MCF 10A (cell line): ENCODE data around the gene GRIK3. TPM values are rescaled to one million over a fixed set of nuclear protein-coding genes. Genes with fewer than 3 reads are reported as not detected.

Source experiments
- BruUV-seq: library from RNA; stranded (reverse); fragments of 400-500 nt; replicated peaks from 2 replicates; lab custom pipeline; 2021; lab: Mats Ljungman, UMichigan
- CTCF ChIA-PET: fragments of 300-600 bp; sonication (Branson Sonifier 250); formaldehyde crosslinking; extraction: SDS; loops from one replicate; lab custom pipeline; 2021; ENCODE audit warnings: antibody characterized with exemption, inconsistent platforms; lab: Yijun Ruan, JAX
- POLR2A ChIA-PET: fragments of 300-600, 350-650 bp; sonication (Branson Sonifier 250); formaldehyde crosslinking; extraction: SDS; loops from one replicate; lab custom pipeline; 2020; ENCODE audit warnings: antibody characterized with exemption, inconsistent platforms; lab: Yijun Ruan, JAX
- DNase-seq: peaks from one replicate; pipeline ENCODE4 v3.0.0-alpha.2; 2018; ENCODE audit not compliant: unreplicated experiment
- H3K27ac Mint-ChIP-seq: one replicate; pipeline ENCODE4 v1.8.0; 2022; ENCODE audit warnings: mild to moderate bottlenecking, low read depth, mixed read lengths; ENCODE audit not compliant: unreplicated experiment
- H3K27me3 Mint-ChIP-seq: one replicate; pipeline ENCODE4 v1.8.0; 2022; ENCODE audit warnings: mixed read lengths; ENCODE audit not compliant: insufficient read depth, unreplicated experiment
- H3K36me3 Mint-ChIP-seq: one replicate; pipeline ENCODE4 v1.8.0; 2022; ENCODE audit warnings: mild to moderate bottlenecking, moderate library complexity, mixed read lengths; ENCODE audit not compliant: insufficient read depth, unreplicated experiment
- H3K4me1 Mint-ChIP-seq: one replicate; pipeline ENCODE4 v1.8.0; 2022; ENCODE audit warnings: mixed read lengths; ENCODE audit not compliant: insufficient read depth, unreplicated experiment
- H3K4me3 Mint-ChIP-seq: one replicate; pipeline ENCODE4 v1.8.0; 2022; ENCODE audit warnings: mild to moderate bottlenecking, moderate library complexity, mixed read lengths; ENCODE audit not compliant: unreplicated experiment
- H3K9me3 Mint-ChIP-seq: one replicate; pipeline ENCODE4 v1.8.0; 2022; ENCODE audit warnings: mixed read lengths; ENCODE audit not compliant: unreplicated experiment
- CTCF ChIP-seq: fragments of 200-600 bp; IDR thresholded peaks from one replicate; pipeline ENCODE4 v1.8.0; 2022; ENCODE audit warnings: antibody characterized with exemption, mild to moderate bottlenecking; ENCODE audit not compliant: unreplicated experiment
- intact Hi-C: fragments of 100-400 bp; cut with micrococcal nuclease; formaldehyde crosslinking; loops from 2 replicates; pipeline ENCODE4 v1.14.1; 2022
- total RNA-seq: library from RNA; stranded (reverse); gene quantifications from 2 replicates; pipeline ENCODE4 v1.2.3, GENCODE V29; 2022

The GRIK3 gene
- total RNA-seq, 1 experiment from 2014 or later = not detected

- BruUV-seq = no TSS peak
- no peak overlapping the region for H3K4me3 Mint-ChIP-seq
- POLR2A ChIA-PET = no interaction called here
- no peak for DNase-seq
- intact Hi-C loops = no loop called here
- CTCF ChIA-PET = no interaction called here
- no peaks in the 10 kb centered on the region for H3K9me3 Mint-ChIP-seq
- no peak for TF ChIP-seq CTCF
- H3K27ac Mint-ChIP-seq = no peak overlapping the region
- H3K4me1 Mint-ChIP-seq = no peaks in the 10 kb centered on the region
- peaks cover 2% of the 10 kb centered on the region for H3K27me3 Mint-ChIP-seq
- no peaks in the 10 kb centered on the region for H3K36me3 Mint-ChIP-seq
Observed at GRCh38 chr1:36842448-36842847, 191.9 kb downstream of the GRIK3 start.

GRCh38 chr1:36839485-36839884, 194.8 kb downstream of the GRIK3 start:
- Mint-ChIP-seq H3K4me3 (no peak overlapping the region), H3K27me3 (peaks cover 13% of the 10 kb centered on the region), H3K9me3 (no peaks in the 10 kb centered on the region), H3K27ac (no peak overlapping the region), H3K36me3 (no peaks in the 10 kb centered on the region), H3K4me1 (no peaks in the 10 kb centered on the region)
- ChIA-PET CTCF (no interaction called here), POLR2A (no interaction called here)
- no peak for TF ChIP-seq CTCF
- BruUV-seq = no TSS peak
- intact Hi-C loops = no loop called here
- no peak for DNase-seq

- no peak overlapping the region for H3K4me3 Mint-ChIP-seq
- H3K9me3 Mint-ChIP-seq = no peaks in the 10 kb centered on the region
- peaks cover 13% of the 10 kb centered on the region for H3K27me3 Mint-ChIP-seq
- no peak overlapping the region for H3K27ac Mint-ChIP-seq
- intact Hi-C loops = no loop called here
- no peak for TF ChIP-seq CTCF
- CTCF ChIA-PET = no interaction called here
- no peaks in the 10 kb centered on the region for H3K4me1 Mint-ChIP-seq
- no peaks in the 10 kb centered on the region for H3K36me3 Mint-ChIP-seq
- POLR2A ChIA-PET = no interaction called here
- BruUV-seq = no TSS peak
- no peak for DNase-seq
Observed at GRCh38 chr1:36838888-36839287, 195.4 kb downstream of the GRIK3 start.

- Mint-ChIP-seq H3K36me3 (no peaks in the 10 kb centered on the region), H3K27ac (no peak overlapping the region), H3K27me3 (peaks cover 19% of the 10 kb centered on the region), H3K4me1 (no peaks in the 10 kb centered on the region), H3K9me3 (no peaks in the 10 kb centered on the region), H3K4me3 (no peak overlapping the region)
- TF ChIP-seq CTCF = no peak
- no peak for DNase-seq
- ChIA-PET POLR2A (no interaction called here), CTCF (no interaction called here)
- intact Hi-C loops = no loop called here
- no TSS peak for BruUV-seq
Observed at GRCh38 chr1:36836916-36837315, 197.4 kb downstream of the GRIK3 start.
